NCI-H446 (cell line): Measurements from ENCODE around the gene MYO1D.
A peak's percentile ranks its signal among the peaks of the same experiment; 100 is the strongest.

Experiments
- DNase-seq, 2 experiments: peaks; one replicate each; lab custom pipeline; 2025; lab: John Stamatoyannopoulos, UW

MYO1D gene

GRCh38 chr17:32819035-32819434 is 57.9 kb downstream of the MYO1D start:
- peak in 1 of 2 experiments; percentile 25 for DNase-seq

DNA sequence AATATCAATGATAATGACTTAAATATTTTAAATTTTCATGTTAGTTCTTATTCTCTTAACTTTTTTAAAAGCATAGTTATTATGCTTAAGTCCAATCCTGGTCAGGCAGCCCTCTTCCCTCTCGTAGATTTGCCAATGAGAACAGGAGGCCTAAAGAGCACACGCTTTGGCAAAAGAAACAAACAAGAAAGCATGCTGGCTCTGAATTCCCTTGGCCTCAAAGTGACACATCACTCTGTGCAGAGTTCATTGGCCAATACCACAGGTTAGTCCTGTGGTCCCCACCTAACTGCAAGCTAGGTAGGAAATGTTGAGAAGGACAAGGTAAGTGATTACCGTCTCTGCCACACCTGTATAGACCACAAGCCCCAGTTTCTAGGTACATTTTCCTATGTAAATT is 61.5 kb downstream of the MYO1D start:
- no peak for DNase-seq

DNA sequence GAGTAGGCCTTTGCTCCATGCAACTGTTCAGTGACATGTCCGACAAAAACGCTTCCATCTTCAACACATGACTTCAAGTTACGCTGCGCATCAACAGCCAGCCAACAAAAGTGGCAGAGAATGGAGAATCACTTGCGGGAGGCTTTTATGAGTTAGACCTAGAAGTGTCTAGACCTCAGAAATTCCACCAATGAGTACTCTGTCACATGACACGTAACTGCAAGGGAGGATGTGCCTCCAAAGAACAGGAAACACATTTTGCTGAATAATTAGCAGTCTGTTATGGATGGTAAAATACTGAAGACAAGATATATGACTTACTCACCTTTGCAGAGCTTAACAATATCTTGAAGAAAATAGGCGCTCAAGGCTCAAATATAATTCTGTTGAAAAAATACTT is 62.1 kb downstream of the MYO1D start:
- DNase-seq = no peak

DNA sequence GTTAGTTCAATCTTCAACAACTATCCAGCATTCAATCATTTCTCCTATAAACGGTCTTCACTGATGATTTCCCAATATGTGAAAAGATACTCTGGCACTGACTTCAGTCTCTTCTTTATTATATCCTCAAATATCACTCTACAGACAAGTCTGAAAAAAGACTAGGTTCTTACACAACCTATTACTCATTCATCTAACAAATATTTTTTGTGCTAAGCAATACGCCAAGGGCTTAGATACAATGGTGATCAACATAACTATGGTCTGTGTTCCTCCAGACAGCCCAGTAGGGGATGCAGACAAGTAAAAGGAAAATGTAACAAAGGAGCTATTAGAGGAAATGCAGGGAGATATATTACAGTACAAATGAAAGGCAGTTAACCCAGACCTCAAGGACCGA is 63.9 kb downstream of the MYO1D start:
- no peak for DNase-seq

GRCh38 chr17:32810690-32811089 is 66.2 kb downstream of the MYO1D start:
- DNase-seq = no peak

DNA sequence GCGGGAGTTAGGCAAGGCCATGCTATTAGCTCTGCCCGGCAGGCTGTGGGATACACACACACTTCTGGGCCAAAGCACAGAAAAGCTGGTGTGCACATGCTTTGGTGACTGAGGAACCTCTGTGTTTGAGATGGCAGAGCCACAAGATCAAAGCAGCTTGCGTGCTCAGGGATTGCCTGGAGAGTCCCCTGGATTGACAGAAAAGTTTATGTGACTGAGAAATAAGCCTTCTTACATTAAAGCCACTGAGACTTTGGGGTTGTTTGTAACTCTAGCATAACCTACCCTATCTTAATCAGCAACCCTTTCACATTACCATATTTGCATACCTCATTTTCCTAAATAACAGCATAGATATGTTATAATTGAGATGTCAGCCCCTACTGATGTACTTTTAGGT is 69.3 kb downstream of the MYO1D start:
- no peak for DNase-seq

DNA sequence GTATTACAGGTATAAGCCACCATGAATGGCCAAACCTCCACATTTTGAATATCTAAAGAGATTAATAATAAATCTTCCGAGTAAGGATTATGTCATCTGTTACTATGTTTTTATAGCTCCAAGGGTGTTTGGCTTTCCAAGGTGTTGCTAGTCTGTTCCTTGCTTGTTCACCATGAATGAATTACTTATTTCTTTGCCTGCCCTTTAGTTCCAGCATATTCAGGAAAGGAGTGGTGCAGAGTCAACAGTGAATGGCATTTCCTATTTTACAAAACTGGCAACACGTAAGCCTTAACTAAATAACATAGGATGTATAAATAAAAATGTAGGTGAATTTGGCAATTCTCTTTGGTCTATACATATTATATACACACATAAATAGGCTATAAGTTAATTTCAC is 70.3 kb downstream of the MYO1D start:
- no peak for DNase-seq

DNA sequence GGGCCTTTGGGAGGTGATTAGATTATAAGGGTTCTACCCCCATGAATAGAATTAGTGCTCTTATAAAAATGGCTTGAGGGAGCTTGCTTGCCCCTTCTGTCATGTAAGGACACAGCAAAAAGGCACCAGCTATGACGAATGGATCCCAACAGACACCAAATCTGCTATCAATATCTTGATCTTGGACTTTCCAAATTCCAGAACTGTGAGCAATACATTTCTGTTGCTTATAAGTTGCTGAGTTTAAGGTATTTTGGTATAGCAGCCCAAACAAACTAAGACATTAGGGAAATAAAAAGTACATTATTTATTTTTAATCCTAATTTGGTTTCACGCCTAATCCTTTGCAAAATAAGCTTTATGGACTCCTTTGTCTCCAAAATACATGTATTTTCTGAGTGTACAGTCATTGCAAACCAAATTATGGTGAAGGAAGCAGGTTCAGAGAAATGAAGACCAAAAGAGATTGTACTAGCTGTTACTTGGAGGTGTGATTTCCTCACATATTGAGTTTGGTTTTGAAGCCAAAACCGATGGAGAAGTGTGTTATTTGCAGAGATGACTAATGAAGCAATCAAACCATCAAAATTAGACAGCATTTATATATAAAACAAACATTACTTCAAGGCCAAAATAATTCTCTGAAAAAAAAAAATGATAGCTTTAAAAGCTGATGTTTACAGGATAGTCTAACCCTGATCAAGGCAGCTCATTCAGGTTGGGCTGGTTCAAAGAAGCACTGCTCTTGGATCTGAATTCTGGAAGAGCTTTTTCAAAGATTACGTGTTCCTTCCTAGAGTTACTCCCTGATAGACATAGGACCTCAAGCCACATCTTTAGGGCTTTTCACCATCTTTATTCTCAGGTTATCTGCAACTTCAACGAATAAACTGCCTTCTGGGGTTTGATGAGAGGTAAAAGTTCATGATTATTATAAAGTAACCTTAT is 71.6 kb downstream of the MYO1D start:
- no peak for DNase-seq

DNA sequence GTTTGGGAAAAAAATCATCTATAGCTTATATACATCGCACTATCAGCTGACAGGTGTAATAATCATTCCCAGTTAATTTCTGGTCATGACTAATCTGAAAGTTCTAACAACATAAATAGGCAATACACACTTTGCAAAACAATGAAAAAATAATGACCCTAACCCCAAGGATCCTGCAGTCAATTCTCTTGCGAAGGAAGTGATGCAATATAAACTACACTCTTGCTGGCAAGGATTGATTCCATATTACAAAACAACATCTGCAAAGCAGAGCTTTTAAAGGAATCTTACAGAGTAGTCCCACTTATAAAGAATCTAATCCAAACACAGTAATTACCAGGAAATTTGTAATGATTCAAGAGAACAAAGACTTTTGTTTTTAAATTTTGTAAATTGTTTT is 73.4 kb downstream of the MYO1D start:
- no peak for DNase-seq

DNA sequence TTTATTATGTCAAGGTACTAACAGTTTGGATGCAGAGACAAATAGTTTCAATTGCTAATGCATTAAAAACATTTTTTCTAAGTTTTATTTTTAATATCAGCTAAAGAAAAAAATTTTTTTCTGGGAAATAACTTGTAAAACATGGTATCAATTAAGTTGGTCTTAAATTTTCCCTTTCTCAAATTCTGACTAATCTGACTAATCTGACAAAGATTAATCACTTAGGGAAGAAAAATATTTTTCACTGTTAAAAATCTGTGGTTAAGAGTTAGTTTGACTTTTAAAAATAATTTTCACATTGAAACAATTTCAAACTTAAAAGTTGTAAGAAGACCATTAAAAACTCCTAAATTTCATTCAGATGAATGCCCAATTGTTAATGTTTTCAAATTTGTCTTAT is 74.6 kb downstream of the MYO1D start:
- no peak for DNase-seq

- DNase-seq = no peak
Measured at GRCh38 chr17:32801641-32802040, 75.3 kb downstream of the MYO1D start.

- DNase-seq = no peak
Measured at GRCh38 chr17:32801193-32801592, 75.7 kb downstream of the MYO1D start.

DNA sequence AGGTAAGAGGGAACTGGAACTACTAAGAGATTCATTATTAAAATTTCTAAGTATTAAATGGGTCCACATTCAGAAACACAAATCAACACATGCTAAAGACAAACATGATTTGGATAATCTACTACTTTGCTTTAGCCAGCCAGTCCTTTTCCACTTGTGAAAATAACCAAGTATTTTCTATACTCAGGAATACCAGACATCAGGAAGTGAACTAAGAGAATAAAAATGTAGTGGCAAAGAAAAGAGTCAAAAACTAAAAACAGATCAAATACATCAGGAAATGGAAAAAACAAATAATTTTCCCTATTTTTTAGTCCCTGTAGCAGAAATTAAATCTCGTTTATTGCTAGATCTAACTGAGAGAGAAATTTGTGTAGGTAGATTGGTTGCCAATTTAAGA is 78.0 kb downstream of the MYO1D start:
- DNase-seq = no peak

- no peak for DNase-seq
Measured at GRCh38 chr17:32795339-32795979, 81.5 kb downstream of the MYO1D start.

DNA sequence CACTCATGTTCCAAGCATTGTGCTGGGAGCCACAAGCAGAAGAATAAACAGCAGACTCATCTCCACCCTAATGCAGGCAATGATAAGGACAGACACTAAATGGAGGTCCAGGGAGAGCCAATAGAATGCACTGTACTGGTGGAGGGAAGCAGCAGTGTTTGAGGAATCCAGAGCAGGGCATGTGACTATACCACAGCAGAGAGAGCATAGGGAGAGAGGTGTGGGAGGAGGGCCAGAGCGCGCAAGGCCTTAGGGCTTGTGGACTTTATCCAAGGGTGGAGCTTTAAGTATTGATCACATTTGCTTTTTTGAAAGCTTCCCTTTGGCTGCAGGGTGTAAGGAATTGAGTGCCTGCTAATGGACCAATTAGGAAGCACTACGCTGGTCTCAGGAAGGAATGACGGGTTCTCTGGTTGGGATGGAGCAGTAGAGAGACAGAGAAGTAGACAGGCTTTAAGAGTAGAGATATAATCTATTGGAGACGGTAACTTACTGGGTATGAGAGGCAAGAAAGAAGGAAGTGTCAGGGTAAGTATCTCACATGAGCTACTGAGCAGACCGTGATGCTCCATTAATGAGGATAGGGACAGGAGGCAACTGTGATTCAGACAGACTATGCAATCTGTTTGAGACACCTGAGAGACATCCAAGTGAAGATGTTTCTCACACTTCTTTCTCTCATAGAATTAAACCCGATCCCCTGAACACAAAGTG is 82.2 kb downstream of the MYO1D start:
- DNase-seq = no peak

DNA sequence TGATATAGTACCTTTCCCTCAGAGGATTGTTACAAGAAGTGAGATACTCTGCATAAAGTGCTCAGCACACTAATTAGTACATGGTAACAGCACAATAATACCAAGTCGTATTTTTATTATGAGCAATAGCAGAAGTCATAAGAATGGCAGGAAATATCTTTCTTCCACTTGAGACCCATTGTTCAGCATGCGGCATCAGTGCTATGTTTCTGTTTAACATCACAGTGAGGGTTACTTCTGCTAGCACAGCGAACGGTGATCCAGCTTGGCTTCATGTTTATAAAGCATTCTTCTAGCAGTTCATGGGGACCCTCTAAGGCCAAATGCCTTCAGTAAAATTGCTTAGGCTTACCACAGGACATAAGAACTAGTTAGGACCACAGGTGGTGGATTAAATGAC is 83.1 kb downstream of the MYO1D start:
- DNase-seq = no peak

- DNase-seq = no peak
Measured at GRCh38 chr17:32792207-32792606, 84.7 kb downstream of the MYO1D start.

DNA sequence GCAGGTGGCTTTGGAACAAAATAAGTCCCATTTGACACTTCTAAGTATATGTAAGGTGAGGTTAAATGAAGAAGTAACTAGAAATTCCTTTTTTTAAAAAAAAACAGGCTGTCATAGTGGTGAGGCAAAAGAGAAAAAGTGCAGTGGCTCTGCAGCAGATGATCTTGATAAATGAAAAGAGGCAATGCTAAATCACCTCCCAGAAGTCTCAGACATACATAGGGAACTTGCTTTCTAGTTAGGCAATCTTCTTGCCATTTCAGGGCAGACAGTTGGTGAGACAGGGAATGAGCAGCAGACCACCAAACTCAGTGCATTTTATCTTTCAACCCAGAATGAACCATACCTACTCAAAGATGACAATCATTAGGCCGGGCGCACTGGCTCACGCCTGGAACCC is 90.8 kb downstream of the MYO1D start:
- DNase-seq = no peak

DNA sequence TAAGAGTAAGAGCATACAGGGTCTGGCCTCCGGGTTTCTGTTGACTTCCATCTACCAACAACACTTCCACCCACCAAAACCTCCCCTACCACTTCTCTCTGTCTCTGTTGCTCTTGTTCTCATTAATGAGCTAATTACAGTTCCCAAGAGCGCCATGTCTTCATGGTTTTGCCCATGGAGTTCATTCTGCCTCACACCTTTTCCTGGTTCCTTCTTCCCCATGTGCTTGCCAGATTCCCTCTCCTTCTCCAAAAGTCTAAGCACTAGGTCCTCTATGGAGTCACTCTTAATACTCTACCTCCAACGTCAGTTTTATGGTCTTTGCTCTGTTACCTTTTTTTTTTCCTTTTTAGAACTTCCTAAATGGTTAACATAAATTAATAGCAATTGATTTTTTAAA is 92.8 kb downstream of the MYO1D start:
- DNase-seq = no peak

DNA sequence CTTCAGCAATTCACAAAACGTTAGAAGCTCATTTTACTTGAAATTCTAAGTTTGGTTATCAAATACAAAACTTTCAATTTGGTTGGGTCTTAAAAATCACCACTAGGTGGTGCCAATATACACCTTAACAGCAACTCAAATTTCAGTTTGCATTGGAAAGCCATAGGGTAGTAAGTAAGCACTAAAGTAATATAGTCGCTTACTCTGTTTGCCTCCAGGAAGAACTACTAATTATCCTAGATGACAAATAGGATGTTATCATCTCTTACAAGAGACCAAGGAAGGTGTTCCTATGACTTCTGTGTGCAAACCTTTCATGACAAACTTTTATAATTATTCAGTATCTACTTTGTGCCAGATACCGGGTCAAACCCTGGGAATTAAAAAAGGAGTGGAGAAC is 93.3 kb downstream of the MYO1D start:
- peak in 1 of 2 experiments; percentile 73 for DNase-seq

DNA sequence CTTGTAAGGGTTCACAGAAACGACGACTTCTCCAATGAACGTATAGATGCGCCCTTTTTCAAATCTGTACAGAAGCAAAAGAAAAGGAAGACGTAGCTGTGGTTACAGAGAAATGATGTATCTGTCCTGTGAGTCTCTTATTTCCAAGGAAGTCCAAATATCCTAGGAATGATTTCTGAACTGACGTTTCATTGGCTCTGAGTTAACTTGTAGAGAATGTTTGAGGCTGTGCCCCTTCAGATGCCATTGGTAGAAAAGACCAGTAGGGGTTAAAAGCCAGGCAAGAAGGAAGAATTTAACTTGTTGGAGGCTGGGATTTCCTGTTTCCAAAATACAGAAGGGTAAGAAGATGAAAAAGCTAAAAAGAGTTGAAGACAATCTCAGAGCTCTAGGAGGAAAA is 96.2 kb downstream of the MYO1D start:
- DNase-seq = no peak

DNA sequence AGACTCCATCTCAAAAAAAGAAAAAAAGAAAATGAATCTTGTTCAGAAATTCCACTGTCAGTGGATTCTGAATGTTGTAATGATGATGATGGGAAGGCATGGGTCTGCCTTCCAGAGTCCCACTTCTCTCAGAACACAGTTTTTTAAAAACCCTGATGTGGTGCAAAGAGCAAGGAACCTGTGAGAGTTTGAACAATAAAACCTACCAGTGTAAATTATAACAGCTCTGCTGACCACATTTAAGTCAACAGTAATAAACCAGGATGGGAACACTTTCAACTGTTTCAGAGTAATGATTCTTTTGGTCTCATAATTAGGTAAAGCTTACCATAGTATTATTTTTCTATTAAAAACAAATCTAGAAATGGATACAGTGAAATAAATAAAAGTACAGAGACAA is 99.0 kb downstream of the MYO1D start:
- DNase-seq = no peak

GRCh38 chr17:32777436-32777835 is 99.5 kb downstream of the MYO1D start:
- DNase-seq = no peak
